ENCODE data around the gene WDR19.

Gene WDR19

DNA sequence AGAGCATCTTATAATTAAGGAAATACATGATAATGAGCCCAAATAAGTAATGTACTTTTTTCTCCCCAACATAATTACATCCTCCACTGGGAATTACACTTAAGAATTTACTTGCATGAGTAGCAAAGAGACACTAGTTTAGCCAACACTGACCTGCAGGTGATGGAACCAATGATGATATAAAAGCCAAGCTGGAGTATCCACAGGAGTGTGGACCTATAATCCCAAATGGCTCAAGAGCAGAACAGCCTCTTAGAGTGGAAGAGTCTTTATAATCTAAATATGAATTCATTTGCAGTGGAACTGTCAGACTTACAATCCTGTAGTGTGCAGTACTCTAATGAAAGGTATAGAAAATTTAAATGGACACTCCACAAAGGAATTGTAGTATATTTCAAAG lies 22.2 kb downstream of the WDR19 start:
- no peak overlapping the region for H3K27ac ChIP-seq (replicated peaks; ENCODE audit: low read length)
- peaks cover 14 to 63% of the 10 kb centered on the region in 2 donors for H3K36me3 ChIP-seq (replicated peaks in 1 of 2; ENCODE audit: control insufficient read depth in 2 of 2, insufficient read depth in 2 of 2, low read length in 2 of 2)
- no peak overlapping the region for H2BK12ac ChIP-seq (ENCODE audit: low read length)
- no peak overlapping the region for H2AK5ac ChIP-seq (ENCODE audit: low read depth, low read length)
- no peak overlapping the region for H3K23ac ChIP-seq (ENCODE audit: low read depth, low read length, poor library complexity)
- no peak overlapping the region for H3K4ac ChIP-seq (ENCODE audit: low read length)
- H2BK120ac ChIP-seq (ENCODE audit: low read depth, low read length) = no peak overlapping the region
- no peak overlapping the region for H2BK5ac ChIP-seq (ENCODE audit: low read length)
- H3K27me3 ChIP-seq (ENCODE audit: control insufficient read depth in 3 of 3, insufficient read depth in 3 of 3, low read depth in 1 of 3, low read length in 3 of 3) = no peaks in the 10 kb centered on the region
- no peak overlapping the region for H3K4me3 ChIP-seq (ENCODE audit: low read length in 2 of 2)
- H3K4me2 ChIP-seq (ENCODE audit: insufficient read depth, low read length, poor library complexity, severe bottlenecking) = no peak overlapping the region
- no peak overlapping the region for H3K14ac ChIP-seq (ENCODE audit: low read length)
- peaks cover 0 to 8% of the 10 kb centered on the region in 2 donors for H3K9me3 ChIP-seq (replicated peaks in 1 of 2; ENCODE audit: control insufficient read depth in 2 of 2, insufficient read depth in 1 of 2, low read depth in 1 of 2, low read length in 2 of 2)
- H3K18ac ChIP-seq (ENCODE audit: low read length) = no peak overlapping the region
- no peak overlapping the region for H4K91ac ChIP-seq (ENCODE audit: low read depth, low read length, poor library complexity)
- no peak overlapping the region for H3K9ac ChIP-seq (ENCODE audit: low read depth, low read length, poor library complexity)
- no peak overlapping the region for H4K8ac ChIP-seq (ENCODE audit: low read depth, low read length)
- no peak overlapping the region for H2BK15ac ChIP-seq (ENCODE audit: low read length)
- H2AFZ ChIP-seq (ENCODE audit: low read length) = no peak overlapping the region
- no peak for DNase-seq (ENCODE audit: low spot score)
- H3K4me1 ChIP-seq (ENCODE audit: control insufficient read depth in 2 of 2, insufficient read depth in 1 of 2, low read depth in 1 of 2, low read length in 2 of 2) = no peaks in the 10 kb centered on the region
- no peaks in the 10 kb centered on the region for H3K79me1 ChIP-seq (ENCODE audit: low read depth, low read length)

DNA sequence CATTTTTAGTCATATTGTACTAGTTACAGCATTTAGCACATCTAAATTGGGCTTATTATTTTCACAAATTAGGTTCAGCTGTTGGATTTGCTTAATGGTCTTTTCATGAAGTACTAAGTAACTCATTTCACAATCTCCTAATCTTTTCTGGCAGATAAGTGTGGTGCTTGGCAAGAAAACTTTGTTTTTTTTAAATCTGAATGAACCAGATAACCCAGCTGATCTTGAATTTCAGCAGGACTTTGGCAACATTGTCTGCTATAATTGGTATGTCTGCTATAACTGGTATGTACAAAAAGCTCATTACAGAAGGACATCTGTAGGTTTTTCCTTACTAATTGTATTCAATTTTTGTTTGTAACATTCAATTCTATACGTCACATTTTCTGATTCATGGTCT lies 22.7 kb downstream of the WDR19 start:
- H3K4me2 ChIP-seq (ENCODE audit: insufficient read depth, low read length, poor library complexity, severe bottlenecking) = no peak overlapping the region
- no peak overlapping the region for H3K9ac ChIP-seq (ENCODE audit: low read depth, low read length, poor library complexity)
- no peaks in the 10 kb centered on the region for H3K4me1 ChIP-seq (ENCODE audit: control insufficient read depth in 2 of 2, insufficient read depth in 1 of 2, low read depth in 1 of 2, low read length in 2 of 2)
- no peak overlapping the region for H3K23ac ChIP-seq (ENCODE audit: low read depth, low read length, poor library complexity)
- no peak overlapping the region for H2BK120ac ChIP-seq (ENCODE audit: low read depth, low read length)
- no peak for DNase-seq (ENCODE audit: low spot score)
- H2BK5ac ChIP-seq (ENCODE audit: low read length) = no peak overlapping the region
- H3K4me3 ChIP-seq (ENCODE audit: low read length in 2 of 2) = no peak overlapping the region
- H2AK5ac ChIP-seq (ENCODE audit: low read depth, low read length) = no peak overlapping the region
- no peak overlapping the region for H2BK15ac ChIP-seq (ENCODE audit: low read length)
- no peaks in the 10 kb centered on the region for H3K27me3 ChIP-seq (ENCODE audit: control insufficient read depth in 3 of 3, insufficient read depth in 3 of 3, low read depth in 1 of 3, low read length in 3 of 3)
- no peak overlapping the region for H3K4ac ChIP-seq (ENCODE audit: low read length)
- H4K8ac ChIP-seq (ENCODE audit: low read depth, low read length) = no peak overlapping the region
- no CpG with 5 or more reads among the region's 1 CpG for WGBS, 2 donors (ENCODE audit: extremely low coverage in 2 of 2, insufficient read length in 2 of 2, insufficient replicate concordance in 1 of 2)
- H2BK12ac ChIP-seq (ENCODE audit: low read length) = no peak overlapping the region
- no peak overlapping the region for H3K18ac ChIP-seq (ENCODE audit: low read length)
- no peak overlapping the region for H3K27ac ChIP-seq (replicated peaks; ENCODE audit: low read length)
- H3K36me3 ChIP-seq (replicated peaks in 1 of 2; ENCODE audit: control insufficient read depth in 2 of 2, insufficient read depth in 2 of 2, low read length in 2 of 2) = peaks cover 14 to 63% of the 10 kb centered on the region in 2 donors
- no peak overlapping the region for H2AFZ ChIP-seq (ENCODE audit: low read length)
- H3K79me1 ChIP-seq (ENCODE audit: low read depth, low read length) = no peaks in the 10 kb centered on the region
- H3K14ac ChIP-seq (ENCODE audit: low read length) = no peak overlapping the region
- no peak overlapping the region for H4K91ac ChIP-seq (ENCODE audit: low read depth, low read length, poor library complexity)
- H3K9me3 ChIP-seq (replicated peaks in 1 of 2; ENCODE audit: control insufficient read depth in 2 of 2, insufficient read depth in 1 of 2, low read depth in 1 of 2, low read length in 2 of 2) = peaks cover 0 to 8% of the 10 kb centered on the region in 2 donors

DNA sequence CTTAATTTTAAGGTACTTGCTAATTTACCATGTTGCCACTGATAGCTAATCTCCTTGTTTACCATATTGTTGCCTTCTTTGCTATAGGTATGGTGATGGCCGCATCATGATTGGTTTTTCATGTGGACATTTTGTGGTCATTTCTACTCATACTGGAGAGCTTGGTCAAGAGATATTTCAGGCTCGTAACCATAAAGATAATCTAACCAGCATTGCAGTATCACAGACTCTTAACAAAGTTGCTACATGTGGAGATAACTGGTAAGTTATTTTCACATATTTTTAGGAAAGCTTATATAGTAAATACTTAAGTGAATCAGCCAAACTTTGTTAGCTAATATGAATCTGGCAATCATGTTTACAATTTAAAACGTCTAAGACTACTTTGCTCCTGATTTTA lies 23.1 kb downstream of the WDR19 start:
- H2AFZ ChIP-seq (ENCODE audit: low read length) = no peak overlapping the region
- no peak overlapping the region for H3K27ac ChIP-seq (replicated peaks; ENCODE audit: low read length)
- no peak overlapping the region for H2BK12ac ChIP-seq (ENCODE audit: low read length)
- H4K8ac ChIP-seq (ENCODE audit: low read depth, low read length) = no peak overlapping the region
- H3K18ac ChIP-seq (ENCODE audit: low read length) = no peak overlapping the region
- H2BK15ac ChIP-seq (ENCODE audit: low read length) = no peak overlapping the region
- H3K4ac ChIP-seq (ENCODE audit: low read length) = no peak overlapping the region
- no peak for DNase-seq (ENCODE audit: low spot score)
- H3K14ac ChIP-seq (ENCODE audit: low read length) = no peak overlapping the region
- H3K36me3 ChIP-seq (replicated peaks in 1 of 2; ENCODE audit: control insufficient read depth in 2 of 2, insufficient read depth in 2 of 2, low read length in 2 of 2) = peaks cover 12 to 66% of the 10 kb centered on the region in 2 donors
- no peak overlapping the region for H3K9ac ChIP-seq (ENCODE audit: low read depth, low read length, poor library complexity)
- no CpG with 5 or more reads among the region's 3 CpGs for WGBS, 2 donors (ENCODE audit: extremely low coverage in 2 of 2, insufficient read length in 2 of 2, insufficient replicate concordance in 1 of 2)
- H3K9me3 ChIP-seq (replicated peaks in 1 of 2; ENCODE audit: control insufficient read depth in 2 of 2, insufficient read depth in 1 of 2, low read depth in 1 of 2, low read length in 2 of 2) = peaks cover 0 to 8% of the 10 kb centered on the region in 2 donors
- no peak overlapping the region for H3K23ac ChIP-seq (ENCODE audit: low read depth, low read length, poor library complexity)
- no peak overlapping the region for H2BK5ac ChIP-seq (ENCODE audit: low read length)
- no peaks in the 10 kb centered on the region for H3K27me3 ChIP-seq (ENCODE audit: control insufficient read depth in 3 of 3, insufficient read depth in 3 of 3, low read depth in 1 of 3, low read length in 3 of 3)
- H2AK5ac ChIP-seq (ENCODE audit: low read depth, low read length) = no peak overlapping the region
- H3K4me2 ChIP-seq (ENCODE audit: insufficient read depth, low read length, poor library complexity, severe bottlenecking) = no peak overlapping the region
- H2BK120ac ChIP-seq (ENCODE audit: low read depth, low read length) = no peak overlapping the region
- H3K4me3 ChIP-seq (ENCODE audit: low read length in 2 of 2) = no peak overlapping the region
- H3K79me1 ChIP-seq (ENCODE audit: low read depth, low read length) = no peaks in the 10 kb centered on the region
- H4K91ac ChIP-seq (ENCODE audit: low read depth, low read length, poor library complexity) = no peak overlapping the region
- H3K4me1 ChIP-seq (ENCODE audit: control insufficient read depth in 2 of 2, insufficient read depth in 1 of 2, low read depth in 1 of 2, low read length in 2 of 2) = no peaks in the 10 kb centered on the region

DNA sequence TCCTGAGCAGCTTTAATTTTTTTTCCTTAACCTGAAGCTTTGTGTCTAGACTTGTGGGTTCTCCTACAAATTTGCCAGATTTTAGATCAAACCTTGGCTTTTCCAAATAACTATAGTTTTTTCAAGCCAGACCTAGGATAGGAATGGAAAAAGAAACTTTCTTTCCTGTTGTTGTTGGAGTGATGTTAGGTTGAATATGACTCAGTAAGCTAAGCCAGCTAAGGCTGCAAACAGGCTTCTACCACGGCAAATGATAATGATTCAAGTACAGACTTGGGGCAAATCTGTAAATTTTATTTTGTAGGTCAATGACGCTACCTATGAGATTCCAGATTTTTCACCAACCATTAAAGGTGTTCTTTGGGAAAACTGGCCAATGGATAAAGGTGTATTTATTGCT lies 45.6 kb downstream of the WDR19 start:
- no peak overlapping the region for H3K4ac ChIP-seq (ENCODE audit: low read length)
- no peaks in the 10 kb centered on the region for H3K4me1 ChIP-seq (ENCODE audit: control insufficient read depth in 2 of 2, insufficient read depth in 1 of 2, low read depth in 1 of 2, low read length in 2 of 2)
- H3K9ac ChIP-seq (ENCODE audit: low read depth, low read length, poor library complexity) = no peak overlapping the region
- H2BK15ac ChIP-seq (ENCODE audit: low read length) = no peak overlapping the region
- no peak overlapping the region for H3K14ac ChIP-seq (ENCODE audit: low read length)
- H3K27ac ChIP-seq (replicated peaks; ENCODE audit: low read length) = no peak overlapping the region
- H3K36me3 ChIP-seq (replicated peaks in 1 of 2; ENCODE audit: control insufficient read depth in 2 of 2, insufficient read depth in 2 of 2, low read length in 2 of 2) = peaks cover 0 to 5% of the 10 kb centered on the region in 2 donors
- H2AK5ac ChIP-seq (ENCODE audit: low read depth, low read length) = no peak overlapping the region
- no peak for DNase-seq (ENCODE audit: low spot score)
- H3K18ac ChIP-seq (ENCODE audit: low read length) = no peak overlapping the region
- H2BK120ac ChIP-seq (ENCODE audit: low read depth, low read length) = no peak overlapping the region
- no peak overlapping the region for H2BK5ac ChIP-seq (ENCODE audit: low read length)
- no peak overlapping the region for H4K91ac ChIP-seq (ENCODE audit: low read depth, low read length, poor library complexity)
- WGBS, 2 donors (ENCODE audit: extremely low coverage in 2 of 2, insufficient read length in 2 of 2, insufficient replicate concordance in 1 of 2) = no CpG with 5 or more reads among the region's 2 CpGs
- no peak overlapping the region for H2BK12ac ChIP-seq (ENCODE audit: low read length)
- H2AFZ ChIP-seq (ENCODE audit: low read length) = no peak overlapping the region
- no peaks in the 10 kb centered on the region for H3K9me3 ChIP-seq (replicated peaks in 1 of 2; ENCODE audit: control insufficient read depth in 2 of 2, insufficient read depth in 1 of 2, low read depth in 1 of 2, low read length in 2 of 2)
- H4K8ac ChIP-seq (ENCODE audit: low read depth, low read length) = no peak overlapping the region
- H3K27me3 ChIP-seq (ENCODE audit: control insufficient read depth in 3 of 3, insufficient read depth in 3 of 3, low read depth in 1 of 3, low read length in 3 of 3) = no peaks in the 10 kb centered on the region
- no peak overlapping the region for H3K4me2 ChIP-seq (ENCODE audit: insufficient read depth, low read length, poor library complexity, severe bottlenecking)
- no peak overlapping the region for H3K23ac ChIP-seq (ENCODE audit: low read depth, low read length, poor library complexity)
- no peaks in the 10 kb centered on the region for H3K79me1 ChIP-seq (ENCODE audit: low read depth, low read length)
- H3K4me3 ChIP-seq (ENCODE audit: low read length in 2 of 2) = no peak overlapping the region

All from neuronal stem cell (in vitro differentiated cells).